Natural killer cell (primary cell): ENCODE data around the gene ZNF639. TPM values are rescaled to one million over a fixed set of nuclear protein-coding genes. Genes with fewer than 3 reads are reported as not detected.

Experiments
- ATAC-seq, 3 donors: fragments of 150-1000 bp in 2 of 3; fragments of 200-7000 bp in 1 of 3; cut with Tn5 transposase; 1 replicate in 1 of 3; 2 replicates in 2 of 3; pipeline ENCODE4 v1.10.0; 2021; ENCODE audit warnings: mild to moderate bottlenecking in 2 of 3, moderate library complexity in 2 of 3
- DNase-seq, 2 donors: peaks; one replicate each; pipeline versions ENCODE4 v3.0.0 to v3.0.0-alpha.2; 2013 to 2021; ENCODE audit warnings: mixed read lengths in 1 of 2
- H3K27ac ChIP-seq: one replicate; pipeline ENCODE4 v1.5.1; 2013; ENCODE audit warnings: mild to moderate bottlenecking, low read length
- H3K27me3 ChIP-seq: one replicate; pipeline ENCODE4 v1.6.1; 2013; ENCODE audit warnings: low read length; ENCODE audit not compliant: control insufficient read depth, insufficient read depth
- H3K36me3 ChIP-seq: one replicate; pipeline ENCODE4 v1.6.1; 2013; ENCODE audit warnings: low read length; ENCODE audit not compliant: control insufficient read depth, insufficient read depth
- H3K4me1 ChIP-seq: one replicate; pipeline ENCODE4 v1.6.1; 2013; ENCODE audit warnings: low read length; ENCODE audit not compliant: control insufficient read depth, insufficient read depth
- H3K4me3 ChIP-seq: one replicate; pipeline ENCODE4 v1.5.1; 2013; ENCODE audit warnings: low read length
- H3K9me3 ChIP-seq: one replicate; pipeline ENCODE4 v1.6.1; 2013; ENCODE audit warnings: low read length; ENCODE audit not compliant: control insufficient read depth, insufficient read depth
- H3K27ac Mint-ChIP-seq, 2 donors: one replicate each; pipeline ENCODE4 v1.8.0; 2022; ENCODE audit warnings: mild to moderate bottlenecking in 2 of 2, mixed read lengths in 2 of 2, moderate library complexity in 1 of 2
- H3K27me3 Mint-ChIP-seq, 2 donors: one replicate each; pipeline ENCODE4 v1.8.0; 2022; ENCODE audit warnings: low read depth in 2 of 2, mixed read lengths in 2 of 2
- H3K36me3 Mint-ChIP-seq: one replicate; pipeline ENCODE4 v1.8.0; 2022; ENCODE audit warnings: mixed read lengths
- H3K4me1 Mint-ChIP-seq, 2 donors: one replicate each; pipeline ENCODE4 v1.8.0; 2022; ENCODE audit warnings: mixed read lengths in 2 of 2
- H3K4me3 Mint-ChIP-seq: one replicate; pipeline ENCODE4 v1.8.0; 2022; ENCODE audit warnings: mild to moderate bottlenecking, moderate library complexity, mixed read lengths
- H3K9me3 Mint-ChIP-seq, 2 donors: one replicate each; pipeline ENCODE4 v1.8.0; 2022; ENCODE audit warnings: mixed read lengths in 2 of 2
- WGBS: methylation state at CpG from one replicate; pipeline ENCODE4 v1.1.7; 2013; ENCODE audit warnings: missing lambda C conversion rate; ENCODE audit not compliant: insufficient coverage; 5-methylcytosine and 5-hydroxymethylcytosine counted together
- intact Hi-C: fragments of 100-400 bp; cut with micrococcal nuclease; formaldehyde crosslinking; loops from one replicate; pipeline ENCODE4 v1.14.2; 2022
- total RNA-seq, 4 donors: library from RNA; stranded (reverse); fragments of 120-200 nt in 1 of 4; gene quantifications; one replicate each; pipeline versions ENCODE4 v1.2.3 to v1.2.4, GENCODE V29; 2013 to 2022
- TF ChIP-seq, protein P1 (sequence below): fragments of 200-600 bp; IDR thresholded peaks from one replicate; pipeline ENCODE4 v1.8.0; 2022; ENCODE audit warnings: antibody characterized with exemption

Gene ZNF639
- total RNA-seq, 3 donors from 2014 or later (not counting 1 experiment from before 2014, with no cell fraction given), result 51.8 to 54.5 (median 53.5) TPM

DNA sequence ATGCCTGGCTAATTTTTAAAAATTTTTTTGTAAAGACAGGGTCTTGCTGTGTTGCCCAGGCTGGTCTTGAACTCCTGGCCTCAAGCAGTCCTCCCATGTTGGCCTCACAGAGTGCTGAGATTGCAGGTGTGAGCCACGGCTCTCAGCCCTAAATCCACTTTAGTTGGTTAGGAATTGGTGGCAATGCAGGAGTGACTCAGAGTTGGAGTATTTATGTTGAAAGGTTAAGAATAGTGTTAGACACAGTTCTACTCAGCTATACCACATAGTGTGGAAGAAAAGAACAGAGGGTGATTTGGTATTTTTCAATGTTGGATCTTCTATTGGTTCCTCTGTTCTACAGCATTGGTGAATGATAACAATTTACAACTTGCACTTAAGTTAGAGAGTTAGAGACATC, 7.6 kb downstream of the ZNF639 start:
- intact Hi-C loops, result no loop called here
- H3K36me3 Mint-ChIP-seq, result peaks cover 11% of the 10 kb centered on the region
- H3K4me1 Mint-ChIP-seq, result peaks cover under 1% of the 10 kb centered on the region in 2 donors
- TF ChIP-seq, protein P1, sequence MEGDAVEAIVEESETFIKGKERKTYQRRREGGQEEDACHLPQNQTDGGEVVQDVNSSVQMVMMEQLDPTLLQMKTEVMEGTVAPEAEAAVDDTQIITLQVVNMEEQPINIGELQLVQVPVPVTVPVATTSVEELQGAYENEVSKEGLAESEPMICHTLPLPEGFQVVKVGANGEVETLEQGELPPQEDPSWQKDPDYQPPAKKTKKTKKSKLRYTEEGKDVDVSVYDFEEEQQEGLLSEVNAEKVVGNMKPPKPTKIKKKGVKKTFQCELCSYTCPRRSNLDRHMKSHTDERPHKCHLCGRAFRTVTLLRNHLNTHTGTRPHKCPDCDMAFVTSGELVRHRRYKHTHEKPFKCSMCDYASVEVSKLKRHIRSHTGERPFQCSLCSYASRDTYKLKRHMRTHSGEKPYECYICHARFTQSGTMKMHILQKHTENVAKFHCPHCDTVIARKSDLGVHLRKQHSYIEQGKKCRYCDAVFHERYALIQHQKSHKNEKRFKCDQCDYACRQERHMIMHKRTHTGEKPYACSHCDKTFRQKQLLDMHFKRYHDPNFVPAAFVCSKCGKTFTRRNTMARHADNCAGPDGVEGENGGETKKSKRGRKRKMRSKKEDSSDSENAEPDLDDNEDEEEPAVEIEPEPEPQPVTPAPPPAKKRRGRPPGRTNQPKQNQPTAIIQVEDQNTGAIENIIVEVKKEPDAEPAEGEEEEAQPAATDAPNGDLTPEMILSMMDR, result no peak
- no peak overlapping the region for H3K27ac Mint-ChIP-seq
- peaks cover 1% of the 10 kb centered on the region for H3K4me1 ChIP-seq
- H3K36me3 ChIP-seq, result peaks cover 68% of the 10 kb centered on the region
- no peaks in the 10 kb centered on the region for H3K27me3 ChIP-seq
- no peak overlapping the region for H3K4me3 ChIP-seq
- no peaks in the 10 kb centered on the region for H3K9me3 Mint-ChIP-seq
- WGBS, result 94% methylated on average over 1 of the region's 1 CpG
- DNase-seq, result no peak
- H3K4me3 Mint-ChIP-seq, result no peak overlapping the region
- no peaks in the 10 kb centered on the region for H3K27me3 Mint-ChIP-seq
- H3K27ac ChIP-seq, result no peak overlapping the region
- H3K9me3 ChIP-seq, result no peaks in the 10 kb centered on the region
- ATAC-seq, result no peak

DNA sequence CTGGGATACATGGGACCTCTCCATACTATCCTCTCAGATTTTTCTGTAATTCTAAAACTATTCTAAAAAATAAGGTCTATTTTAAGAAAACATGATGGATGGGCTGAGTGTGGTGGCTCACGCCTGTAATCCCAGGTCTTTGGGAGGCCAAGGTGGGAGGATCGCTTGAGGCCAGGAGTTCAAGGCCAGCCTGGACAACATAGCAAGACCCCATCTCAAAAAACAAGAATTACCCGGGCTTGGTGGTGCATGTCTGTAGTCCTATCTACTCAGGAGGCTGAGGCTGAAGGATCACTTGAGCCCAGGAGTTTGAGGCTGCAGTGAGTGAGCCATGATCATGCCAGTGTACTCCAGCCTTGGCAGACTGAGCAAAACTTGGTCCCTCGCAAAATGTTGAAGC, 9.4 kb downstream of the ZNF639 start:
- DNase-seq (no peak), ATAC-seq (no peak)
- Mint-ChIP-seq H3K4me1 (no peaks in the 10 kb centered on the region), H3K27me3 (no peaks in the 10 kb centered on the region), H3K27ac (no peak overlapping the region), H3K36me3 (peaks cover 11% of the 10 kb centered on the region), H3K9me3 (no peaks in the 10 kb centered on the region), H3K4me3 (no peak overlapping the region)
- no peak overlapping the region for H3K4me3 ChIP-seq
- H3K27ac ChIP-seq, result no peak overlapping the region
- WGBS, result 100% methylated on average over 4 of the region's 4 CpGs
- no peaks in the 10 kb centered on the region for H3K4me1 ChIP-seq
- TF ChIP-seq, protein P1, result no peak
- no peaks in the 10 kb centered on the region for H3K9me3 ChIP-seq
- intact Hi-C loops, result no loop called here
- no peaks in the 10 kb centered on the region for H3K27me3 ChIP-seq
- peaks cover 76% of the 10 kb centered on the region for H3K36me3 ChIP-seq

DNA sequence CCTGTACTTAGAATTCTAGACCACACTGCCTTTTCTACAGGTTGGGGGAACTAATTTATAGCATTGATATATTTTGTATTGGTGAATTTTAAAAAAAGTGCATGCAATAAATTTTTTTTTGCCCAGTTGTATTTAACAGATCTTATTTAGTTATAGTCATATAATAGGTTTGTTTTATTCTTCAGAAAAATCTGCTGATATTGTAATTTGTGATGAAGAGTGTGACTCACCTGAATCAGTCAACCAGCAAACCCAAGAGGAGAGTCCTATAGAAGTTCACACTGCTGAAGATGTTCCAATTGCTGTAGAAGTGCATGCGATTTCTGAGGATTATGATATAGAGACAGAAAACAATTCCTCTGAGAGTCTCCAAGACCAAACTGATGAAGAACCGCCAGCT, 10.3 kb downstream of the ZNF639 start:
- Mint-ChIP-seq H3K27me3 (no peaks in the 10 kb centered on the region), H3K36me3 (peaks cover 11% of the 10 kb centered on the region)
- H3K36me3 ChIP-seq, result peaks cover 69% of the 10 kb centered on the region

More for the DNA sequence above, 10.3 kb downstream of the ZNF639 start:
- Histone ChIP-seq H3K27me3 (no peaks in the 10 kb centered on the region), H3K4me1 (no peaks in the 10 kb centered on the region), H3K4me3 (no peak overlapping the region), H3K9me3 (no peaks in the 10 kb centered on the region), H3K27ac (no peak overlapping the region)
- intact Hi-C loops, result no loop called here
- no peak overlapping the region for H3K4me3 Mint-ChIP-seq
- ATAC-seq (no peak), DNase-seq (no peak)
- TF ChIP-seq, protein P1, result no peak
- H3K9me3 Mint-ChIP-seq, result no peaks in the 10 kb centered on the region
- no peak overlapping the region for H3K27ac Mint-ChIP-seq
- no peaks in the 10 kb centered on the region for H3K4me1 Mint-ChIP-seq
- WGBS, result 100% methylated on average over 2 of the region's 2 CpGs
